Stimulated activated CD8-positive, alpha-beta memory T cell treated with anti-CD3 and anti-CD28 coated beads, Interleukin-7, amount 100 ng/mL, for 4 hours (primary cell): ENCODE data around the gene HMG20B.
"Not testable (repeated sequence)": the region's sequence is repeated elsewhere in the genome, so short reads cannot be mapped to it uniquely, and the experiment has no call there.

Experiments
- DNase-seq, 2 donors: peaks; one replicate each; pipeline ENCODE4 v3.0.0-alpha.2; 2020; ENCODE audit warnings: low read depth in 2 of 2

HMG20B gene

DNA sequence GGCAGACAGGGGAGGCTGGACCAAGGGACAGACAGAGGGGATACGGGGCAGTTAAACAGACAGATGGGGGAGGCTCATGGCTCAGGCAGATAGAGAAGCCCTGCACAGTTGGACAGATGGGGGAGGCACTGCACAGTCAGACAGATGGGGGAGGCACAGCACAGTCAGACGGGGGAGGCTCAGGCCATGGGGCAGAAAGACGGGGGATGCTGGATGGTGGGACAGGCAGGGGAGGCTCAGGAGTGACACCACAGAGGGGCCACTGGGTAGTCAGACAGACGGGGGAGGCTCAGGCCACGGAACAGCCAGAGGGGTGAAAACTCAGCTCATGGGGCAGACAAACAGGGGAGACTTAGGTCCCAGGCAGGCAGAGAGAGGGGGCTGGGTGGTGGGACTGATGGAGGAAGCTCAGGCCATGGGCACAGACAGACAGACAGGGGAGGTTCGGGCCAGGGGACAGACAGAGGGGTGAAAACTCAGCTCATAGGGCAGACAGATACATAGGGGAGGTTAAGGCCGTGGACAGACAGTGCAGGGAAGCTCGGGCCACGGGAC is 16.2 kb upstream of the HMG20B start:
- no peak for DNase-seq

DNA sequence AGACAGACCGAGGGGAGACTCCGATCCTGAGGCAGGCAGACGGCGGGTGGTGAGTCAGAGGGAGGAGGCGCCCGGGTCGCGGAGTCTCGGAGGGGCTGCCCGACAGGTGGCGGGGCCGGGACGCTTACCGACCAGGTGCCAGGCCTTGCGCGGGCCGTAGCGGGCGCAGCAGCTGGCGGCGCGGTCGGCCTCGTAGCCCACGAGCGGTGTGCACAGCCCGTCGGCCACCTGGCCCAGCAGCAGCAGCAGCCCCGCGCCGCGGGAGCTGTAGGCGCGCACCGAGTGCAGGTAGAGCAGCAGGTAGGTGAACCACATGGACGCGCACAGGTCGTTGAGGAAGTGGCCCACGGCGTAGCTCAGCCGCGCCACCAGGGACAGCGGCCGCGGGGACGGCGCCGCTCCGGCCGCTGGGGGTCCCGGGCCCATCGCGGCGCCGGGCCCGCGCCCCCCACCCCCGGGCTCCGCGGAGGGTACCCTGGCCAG is 15.7 kb upstream of the HMG20B start:
- peak; percentile 43 to 69 for DNase-seq

DNA sequence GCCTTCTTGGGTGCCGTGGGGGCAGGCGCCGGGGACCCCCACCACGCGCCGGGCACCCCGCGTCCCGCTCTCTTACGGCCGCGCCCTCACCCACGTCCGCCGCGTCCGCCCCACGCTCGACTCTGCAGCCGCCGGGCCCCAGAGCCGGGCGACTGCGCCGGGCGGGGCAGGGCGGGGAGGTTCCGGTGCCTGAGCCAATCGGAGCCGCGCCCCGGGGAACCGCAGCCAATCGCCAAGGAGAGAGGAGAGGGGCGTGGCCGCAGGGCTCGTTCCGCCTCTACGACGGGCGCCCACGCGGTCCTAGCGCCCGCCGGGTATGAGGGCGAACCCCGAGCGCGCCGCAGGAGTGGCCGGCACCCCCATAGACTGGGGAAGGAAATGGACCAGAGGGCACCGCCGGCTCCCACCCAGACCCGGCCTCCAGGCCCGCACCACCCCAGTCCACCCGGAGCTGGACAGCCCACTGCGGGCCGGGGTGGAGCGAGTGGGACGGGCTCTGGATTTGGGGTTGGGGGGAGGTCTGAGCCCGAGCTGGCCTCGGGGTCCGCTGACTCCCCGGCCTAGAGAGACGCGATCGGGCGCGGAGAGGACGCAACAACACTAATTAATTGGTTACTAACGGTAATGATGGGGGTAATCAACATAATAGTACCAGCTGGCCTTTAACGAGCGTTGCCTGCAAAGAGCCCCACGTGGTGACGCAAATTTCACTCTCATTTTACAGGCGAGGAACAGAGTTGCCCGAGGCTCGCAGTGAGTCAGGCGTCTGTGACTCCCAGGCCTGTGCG is 15.1 kb upstream of the HMG20B start, which contains the start of gene MFSD12:
Gene MFSD12 (minus strand): TSS at position 126 of the 788 bp plus-strand sequence. CDS start 183 bp downstream, outside the sequence.
- DNase-seq = peak; percentile 87 to 94

DNA sequence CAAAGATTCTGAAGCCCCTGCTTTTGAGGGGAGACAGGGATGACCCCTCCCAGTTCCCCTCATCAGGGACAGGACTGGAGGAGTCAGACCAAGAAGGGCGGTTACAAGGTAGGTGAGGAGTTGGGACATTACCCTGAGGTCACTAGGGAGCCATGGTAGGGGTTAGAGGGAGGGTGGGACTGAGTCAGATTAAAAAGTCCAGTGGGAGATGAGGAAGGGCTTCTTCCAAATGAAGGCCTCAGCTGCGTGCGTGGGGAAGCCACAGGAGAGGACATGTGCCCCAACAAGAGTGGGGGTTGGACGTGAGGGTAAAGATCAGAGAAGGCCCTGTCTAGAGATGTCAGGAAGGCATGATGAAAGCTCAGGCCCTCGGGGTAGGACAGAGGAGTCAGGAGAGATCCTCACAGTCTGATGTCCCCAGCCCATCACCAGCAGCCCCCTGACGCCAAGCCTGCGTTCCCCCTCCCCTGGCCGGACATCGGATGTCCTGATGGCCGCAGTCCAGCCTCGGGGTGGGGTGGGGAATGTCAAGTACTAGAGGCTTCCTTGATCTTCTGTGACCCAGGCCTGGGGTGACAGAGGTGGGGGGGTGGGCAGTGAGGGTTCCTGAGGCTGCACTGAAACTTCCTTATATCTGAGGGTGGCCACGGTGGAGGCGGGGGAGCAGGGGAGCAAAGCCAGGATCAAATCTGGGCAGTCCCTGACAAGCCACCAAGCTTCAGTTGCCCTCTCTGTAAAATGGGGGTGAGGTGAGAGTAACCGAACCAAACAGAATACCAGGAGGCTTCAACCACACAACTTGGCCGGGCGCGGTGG is 8.8 kb upstream of the HMG20B start:
- no peak for DNase-seq

DNA sequence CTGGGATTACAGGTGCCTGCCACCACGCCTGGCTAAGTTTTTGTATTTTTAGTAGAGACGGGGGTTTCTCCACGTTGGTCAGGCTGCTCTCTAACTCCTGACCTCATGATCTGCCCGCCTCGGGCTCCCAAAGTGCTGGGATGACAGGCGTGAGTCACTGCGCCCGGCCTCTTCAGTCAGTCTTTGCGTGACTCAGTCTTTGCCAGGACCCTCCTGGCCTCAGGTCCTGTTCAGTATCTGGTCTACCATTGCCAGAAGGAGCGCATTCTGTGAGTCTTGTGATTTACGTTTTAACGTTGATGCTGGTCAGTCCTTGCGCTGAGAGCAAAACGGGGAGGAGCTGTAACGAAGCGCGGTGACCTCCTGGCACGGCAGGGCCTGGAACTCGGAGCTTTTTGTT is 7.6 kb upstream of the HMG20B start:
- DNase-seq = no peak

DNA sequence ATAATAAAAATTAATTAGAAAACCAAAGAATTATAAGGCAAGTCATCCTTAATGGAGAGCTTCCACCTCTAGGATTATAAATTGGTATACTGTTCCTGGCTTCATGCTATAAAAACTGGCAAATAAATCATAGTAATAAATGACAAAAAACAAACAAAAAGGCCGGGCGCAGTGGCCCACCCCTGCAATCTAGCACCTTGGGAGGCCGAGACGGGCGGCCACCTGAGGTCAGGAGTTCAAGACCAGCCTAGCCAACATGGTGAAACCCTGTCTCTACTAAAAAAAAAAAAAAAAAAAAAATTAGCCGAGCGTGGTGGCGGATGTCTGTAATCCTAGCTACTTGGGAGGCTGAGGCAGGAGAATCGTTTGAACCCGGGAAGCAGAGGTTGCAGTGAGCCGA is 2.7 kb upstream of the HMG20B start:
- DNase-seq = not testable (repeated sequence)

DNA sequence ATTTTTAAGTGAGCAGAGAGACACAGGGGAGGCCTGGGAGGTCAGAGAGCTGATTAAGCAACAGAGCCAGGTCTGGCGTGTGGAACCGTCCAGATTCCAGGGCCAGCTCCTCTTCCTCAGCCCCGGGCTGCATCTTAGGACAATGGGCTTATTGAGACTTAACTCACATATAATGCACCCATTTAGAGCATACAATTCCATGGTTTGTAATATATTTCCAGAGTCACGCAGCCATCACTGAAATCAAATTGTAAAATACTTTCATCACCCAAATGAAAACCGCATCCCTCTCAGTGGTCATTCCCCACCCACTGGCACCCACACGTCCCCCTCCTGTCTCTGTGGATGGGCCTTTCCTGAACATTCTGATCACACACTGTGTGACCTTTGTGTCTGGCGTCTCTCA is 2.1 kb upstream of the HMG20B start:
- DNase-seq = no peak

DNA sequence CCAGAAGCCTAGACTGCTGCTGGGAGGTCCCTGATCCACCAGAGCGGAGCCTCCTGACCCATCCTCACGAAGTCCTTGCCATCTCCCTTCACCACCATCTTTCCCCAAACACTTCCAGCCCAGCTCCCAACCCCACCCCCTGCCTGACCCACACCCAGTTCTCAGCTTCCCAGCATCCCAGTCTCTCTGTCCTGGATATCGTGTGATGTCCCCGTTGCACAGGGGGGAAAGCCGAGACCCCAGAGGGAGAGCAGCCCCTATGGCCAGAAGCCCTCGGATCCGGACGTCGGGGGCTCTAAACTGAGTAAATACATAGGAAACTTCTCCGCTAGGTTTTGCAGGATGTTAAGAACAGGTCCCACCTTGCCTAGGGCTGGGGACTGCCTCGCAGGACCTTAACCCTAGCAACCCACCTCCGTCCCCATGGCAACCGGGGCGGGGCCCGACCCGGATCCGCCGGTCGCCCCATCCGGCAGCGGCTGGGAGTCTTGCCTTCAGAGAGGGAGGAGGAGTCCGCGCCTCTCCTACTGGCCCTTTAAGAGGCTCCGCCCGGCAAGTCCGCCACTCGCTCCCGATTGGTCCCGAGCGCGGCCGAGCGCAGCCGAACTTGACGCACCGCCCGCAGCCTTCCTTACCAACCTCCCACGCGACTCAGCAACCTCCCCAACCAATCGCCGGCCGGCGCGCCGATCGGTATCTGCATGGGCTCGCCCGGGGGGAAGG is 451 bp upstream of the HMG20B start:
- DNase-seq = peak; percentile 99 to 100

DNA sequence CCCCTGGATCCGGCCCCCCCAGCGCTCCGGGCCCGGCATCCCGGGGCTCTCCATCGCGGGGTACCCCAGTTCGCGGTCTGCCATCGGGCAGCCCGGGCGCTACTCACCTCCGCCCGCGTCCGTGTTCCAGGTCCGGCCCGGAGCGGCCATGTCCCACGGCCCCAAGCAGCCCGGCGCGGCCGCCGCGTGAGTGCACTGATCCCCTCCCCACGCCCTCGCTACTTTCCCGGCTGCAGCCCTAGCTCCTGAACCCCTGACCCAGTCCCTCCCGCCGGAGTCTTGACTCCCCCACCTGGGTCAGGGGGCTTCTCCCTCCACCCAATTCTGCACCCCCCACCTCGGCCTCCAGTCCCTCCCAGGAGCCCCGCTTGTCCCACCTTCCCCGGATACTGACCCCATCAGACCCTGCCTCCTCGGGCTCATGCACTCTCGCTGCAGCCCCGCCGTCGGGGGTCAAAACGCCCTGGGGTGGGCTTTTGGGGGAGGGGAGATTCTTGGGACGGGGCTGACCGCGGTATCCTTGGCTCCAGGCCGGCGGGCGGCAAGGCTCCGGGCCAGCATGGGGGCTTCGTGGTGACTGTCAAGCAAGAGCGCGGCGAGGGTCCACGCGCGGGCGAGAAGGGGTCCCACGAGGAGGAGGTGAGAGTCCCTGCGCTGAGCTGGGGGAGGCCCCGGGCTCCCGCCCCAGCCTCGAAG is 566 bp downstream of the HMG20B start:
- DNase-seq = no peak

DNA sequence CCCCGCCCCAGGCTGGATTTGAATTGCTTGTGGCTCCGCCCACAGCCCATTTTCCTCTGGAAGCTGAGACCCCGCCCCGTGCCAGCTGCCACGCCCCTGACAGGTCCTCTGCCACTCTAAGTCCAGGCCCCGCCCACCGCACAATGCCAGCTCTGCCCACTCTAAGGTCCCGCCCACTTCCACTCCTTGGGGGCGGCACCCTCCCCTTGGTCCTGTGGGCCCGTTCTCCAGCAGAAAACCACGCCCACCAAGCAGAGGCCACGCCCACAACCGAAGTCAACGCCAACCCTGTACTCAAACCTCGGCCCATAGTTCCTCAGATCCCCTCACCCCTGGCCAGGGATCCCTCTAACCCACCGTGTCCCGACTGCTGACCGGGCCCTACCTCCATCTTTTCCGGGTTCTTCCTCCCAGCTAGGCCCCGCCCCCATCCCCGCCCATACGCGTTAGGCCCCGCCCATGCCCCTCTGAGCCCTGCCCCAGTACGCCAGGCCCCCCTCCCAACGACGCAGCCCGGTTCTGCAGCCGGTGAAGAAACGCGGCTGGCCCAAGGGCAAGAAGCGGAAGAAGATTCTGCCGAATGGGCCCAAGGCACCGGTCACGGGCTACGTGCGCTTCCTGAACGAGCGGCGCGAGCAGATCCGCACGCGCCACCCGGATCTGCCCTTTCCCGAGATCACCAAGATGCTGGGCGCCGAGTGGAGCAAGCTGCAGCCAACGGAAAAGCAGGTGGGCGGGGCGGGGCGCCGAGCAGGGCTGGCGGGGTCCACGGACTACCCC is 1.3 kb downstream of the HMG20B start:
- DNase-seq = peak; percentile 63 to 67

DNA sequence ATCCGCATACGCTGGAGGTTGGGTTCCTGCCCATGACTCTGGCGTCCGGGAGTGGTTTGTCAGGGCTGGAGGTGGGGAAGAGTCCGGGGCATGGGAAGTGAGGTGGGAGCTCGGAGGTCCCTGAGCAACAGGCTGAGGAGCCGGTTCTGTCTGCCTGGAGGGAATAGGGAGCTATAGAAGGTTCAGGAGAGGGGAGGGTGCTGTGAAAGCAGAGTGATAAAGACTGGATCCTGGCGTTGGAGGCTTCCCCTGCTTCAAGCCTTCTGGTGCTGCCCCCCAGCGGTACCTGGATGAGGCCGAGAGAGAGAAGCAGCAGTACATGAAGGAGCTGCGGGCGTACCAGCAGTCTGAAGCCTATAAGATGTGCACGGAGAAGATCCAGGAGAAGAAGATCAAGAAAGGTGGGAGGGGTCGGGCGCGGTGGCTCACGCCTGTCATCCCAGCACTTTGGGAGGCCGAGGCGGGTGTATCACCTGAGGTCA is 2.6 kb downstream of the HMG20B start:
- no peak for DNase-seq

DNA sequence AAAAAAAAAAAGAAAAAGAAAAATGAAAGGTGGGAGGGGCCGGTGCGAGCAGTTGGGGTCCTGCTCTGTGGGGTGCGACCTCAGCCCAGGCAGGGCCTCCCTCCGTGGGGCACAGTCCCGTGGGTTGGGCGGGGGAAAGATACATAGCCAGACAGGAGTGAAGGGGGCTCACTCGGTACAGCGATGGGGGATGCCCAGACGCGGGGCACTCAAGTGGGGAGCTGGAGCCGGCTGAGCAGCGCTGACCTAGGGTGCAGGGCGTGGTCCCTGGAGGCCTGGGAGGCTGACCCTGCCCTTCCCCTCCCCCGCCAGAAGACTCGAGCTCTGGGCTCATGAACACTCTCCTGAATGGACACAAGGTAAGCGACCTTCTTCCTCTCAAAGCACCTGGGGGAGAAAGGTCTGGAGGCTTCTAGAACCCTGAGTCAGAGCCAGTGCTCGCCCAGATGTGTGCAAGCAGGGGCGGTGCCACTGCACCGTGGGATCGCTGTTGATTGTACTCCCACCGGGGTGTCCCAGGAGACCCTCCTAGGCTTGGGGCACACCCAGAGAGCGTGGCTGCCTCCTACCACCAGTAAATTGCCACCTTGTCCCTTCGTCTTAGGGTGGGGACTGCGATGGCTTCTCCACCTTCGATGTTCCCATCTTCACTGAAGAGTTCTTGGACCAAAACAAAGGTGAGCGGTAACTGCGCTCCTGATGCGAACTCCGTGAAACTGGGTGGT is 3.4 kb downstream of the HMG20B start:
- DNase-seq = no peak

DNA sequence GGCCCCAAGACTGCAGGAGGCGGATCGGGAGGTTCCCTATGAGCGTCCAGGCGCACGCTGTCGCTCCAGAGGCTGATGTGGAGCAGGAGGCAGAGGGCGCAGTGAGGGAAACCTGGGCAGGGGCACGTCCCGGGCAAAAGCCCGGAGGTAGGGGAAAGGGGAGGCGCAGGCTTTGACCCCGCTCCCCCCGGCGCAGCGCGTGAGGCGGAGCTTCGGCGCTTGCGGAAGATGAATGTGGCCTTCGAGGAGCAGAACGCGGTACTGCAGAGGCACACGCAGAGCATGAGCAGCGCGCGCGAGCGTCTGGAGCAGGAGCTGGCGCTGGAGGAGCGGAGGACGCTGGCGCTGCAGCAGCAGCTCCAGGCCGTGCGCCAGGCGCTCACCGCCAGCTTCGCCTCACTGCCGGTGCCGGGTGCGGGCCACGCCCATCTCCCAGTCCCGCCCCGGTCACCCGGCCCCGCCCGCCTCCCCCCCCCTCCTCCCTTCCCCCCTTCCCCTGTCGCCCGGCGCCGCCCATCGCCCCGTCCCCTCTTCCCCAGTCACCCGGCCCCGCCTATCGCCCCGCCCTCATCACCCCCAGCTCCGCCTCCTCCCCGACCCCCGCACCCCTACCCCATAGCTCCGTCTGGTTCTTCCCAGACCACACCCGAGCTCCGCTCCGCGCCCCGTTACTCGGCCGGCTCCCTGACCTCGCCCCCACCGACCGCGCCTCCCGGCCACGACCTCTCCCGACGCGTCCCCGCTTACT is 4.1 kb downstream of the HMG20B start:
- DNase-seq = no peak

DNA sequence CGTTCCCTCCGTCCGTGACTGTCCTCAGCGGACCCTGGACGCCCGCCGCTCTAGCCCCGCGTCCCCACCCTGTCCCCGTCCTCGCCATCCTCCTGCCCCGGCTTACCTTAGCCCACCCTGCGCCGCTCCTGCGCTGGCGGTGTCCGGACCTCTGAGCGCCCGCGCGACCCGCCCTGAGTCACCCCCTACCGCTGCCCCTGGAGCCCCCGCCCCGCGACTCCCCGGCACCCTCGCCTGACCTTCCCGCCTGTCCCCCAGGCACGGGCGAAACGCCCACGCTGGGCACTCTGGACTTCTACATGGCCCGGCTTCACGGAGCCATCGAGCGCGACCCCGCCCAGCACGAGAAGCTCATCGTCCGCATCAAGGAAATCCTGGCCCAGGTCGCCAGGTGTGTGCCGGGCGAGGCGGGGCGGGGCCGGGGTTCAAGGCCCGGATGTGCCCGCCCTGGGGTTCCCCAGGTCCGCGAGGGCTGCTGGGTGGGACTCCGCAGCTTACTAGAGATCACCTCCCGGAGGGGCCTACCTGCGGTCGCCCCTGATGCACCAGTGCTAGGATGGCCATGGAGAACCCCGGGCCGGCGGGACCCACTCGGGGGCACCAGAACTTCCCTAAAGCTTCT is 5.1 kb downstream of the HMG20B start:
- DNase-seq = no peak

DNA sequence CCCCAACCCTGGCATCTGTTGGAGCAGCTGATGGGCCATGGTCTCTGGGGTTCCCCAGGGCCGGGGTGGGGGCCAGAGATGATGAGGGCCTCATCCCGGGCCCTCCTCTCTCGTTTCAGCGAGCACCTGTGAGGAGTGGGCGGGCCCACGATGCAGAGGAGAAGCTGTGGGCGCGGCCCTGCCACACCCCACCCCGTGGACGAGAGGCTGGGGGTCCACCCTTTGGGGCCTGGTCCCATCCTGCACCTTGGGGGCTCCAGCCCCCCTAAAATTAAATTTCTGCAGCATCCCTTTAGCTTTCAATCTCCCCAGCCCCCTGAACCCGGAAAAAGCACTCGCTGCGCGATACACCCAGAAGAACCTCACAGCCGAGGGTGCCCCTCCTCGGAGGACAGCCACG is 5.6 kb downstream of the HMG20B start:
- DNase-seq = no peak

DNA sequence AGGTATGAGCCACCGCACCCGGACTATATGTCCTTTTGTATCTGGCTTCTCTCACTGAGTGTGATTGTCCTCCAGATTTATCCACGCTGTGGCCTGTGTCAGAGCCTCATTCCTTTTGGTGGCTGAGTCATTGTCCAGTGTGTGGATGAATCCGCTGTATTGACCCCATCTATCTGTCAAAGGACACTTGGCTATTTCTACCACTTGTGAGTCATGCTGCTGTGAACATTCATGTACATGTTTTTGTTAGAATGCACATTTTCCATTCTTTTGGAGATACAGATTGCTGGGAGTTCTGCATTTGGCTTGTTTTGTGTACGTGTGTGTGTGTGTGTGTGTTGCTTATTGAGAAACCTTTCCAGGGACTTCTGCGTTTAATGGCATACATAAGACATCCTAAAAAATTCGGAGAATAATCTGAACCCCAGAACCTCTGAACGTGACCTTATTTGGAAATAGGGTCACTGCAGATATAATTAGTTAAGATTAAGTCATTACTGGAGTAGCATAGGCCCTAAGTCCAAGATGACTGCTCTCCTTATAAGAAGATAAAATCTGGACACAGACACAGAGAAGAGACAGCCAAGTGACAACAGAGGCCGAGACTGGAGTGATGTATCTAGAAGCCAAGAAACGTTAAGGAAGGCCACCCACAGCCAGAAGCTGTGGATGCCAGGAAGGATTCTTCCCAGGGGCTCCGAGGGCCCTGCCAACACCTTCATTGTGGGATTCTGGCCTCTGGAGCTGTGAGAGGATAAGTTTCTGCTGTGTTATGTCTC is 7.6 kb downstream of the HMG20B start:
- no peak for DNase-seq

DNA sequence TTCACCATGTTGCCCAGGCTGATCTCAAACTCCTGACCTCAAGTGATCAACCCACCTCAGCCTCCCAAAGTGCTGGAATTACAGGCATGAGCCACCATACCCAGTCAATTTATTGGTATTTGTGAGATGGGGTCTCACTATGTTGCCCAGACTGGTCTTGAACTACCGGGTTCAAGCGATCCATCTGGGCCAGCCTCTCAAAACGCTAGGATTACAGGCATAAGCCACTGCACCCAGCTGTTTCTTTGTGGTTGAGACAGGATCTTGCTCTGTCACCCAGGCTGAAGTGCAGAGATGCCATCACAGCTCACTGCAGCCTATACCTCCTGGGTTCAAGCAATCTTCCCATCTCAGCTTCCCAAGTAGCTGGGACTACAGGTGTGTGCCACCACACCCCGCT is 9.0 kb downstream of the HMG20B start:
- DNase-seq = not testable (repeated sequence)
